Measurements from ENCODE around the gene NUDT9. TPM values are rescaled to one million over a fixed set of nuclear protein-coding genes. Genes with fewer than 3 reads are reported as not detected.

NUDT9 gene
- total RNA-seq, 1 experiment from 2014 or later: 14.0 TPM

DNA sequence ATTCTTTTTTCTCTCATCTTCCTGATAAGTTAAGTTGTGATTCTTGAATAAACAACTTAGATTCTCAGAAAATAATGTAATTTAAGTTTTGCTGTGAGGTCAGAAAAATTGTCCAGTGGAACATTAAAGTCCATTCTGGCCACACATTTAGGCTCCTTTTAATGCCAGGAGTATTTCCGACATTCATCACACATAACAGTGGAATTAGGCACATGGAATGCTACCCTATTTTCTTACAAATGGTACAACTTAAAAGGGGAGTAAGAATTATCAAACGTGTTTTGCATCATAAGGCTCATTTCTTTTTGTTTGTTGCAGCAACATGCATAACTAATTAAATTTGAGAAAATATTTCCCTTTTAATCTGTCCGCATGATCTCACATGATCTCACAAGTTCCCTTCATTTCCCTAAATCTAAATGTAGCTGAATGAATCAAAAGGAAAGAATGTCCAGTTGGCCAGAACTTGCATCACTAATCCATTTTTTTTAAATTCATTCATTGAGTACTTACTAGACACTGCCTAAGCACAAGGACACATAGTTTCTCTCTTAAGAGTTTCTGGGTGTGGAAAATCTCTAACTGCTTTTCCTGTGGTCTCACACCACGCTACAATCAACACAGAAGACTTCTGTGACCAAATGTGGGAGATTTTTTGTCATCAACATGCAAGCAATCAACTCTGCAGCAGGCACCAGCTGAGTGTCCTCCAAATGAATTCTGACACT lies 84.8 kb downstream of the NUDT9 start:
- peak; percentile 45 for DNase-seq (ENCODE audit: low read depth)

Small RNA genes within 50 kb of the gene (small RNA-seq; reads per million reads assigned to genes)
- not detected for gene RN7SL681P

Other genes with a start within 250 kb of the NUDT9 start
- 7.8 and 13.1 TPM in 2 replicates for gene KLHL8, start 202.0 kb upstream of the NUDT9 start, total RNA-seq (2014; rRNA removed; shearing (Covaris generic))
- gene HSD17B13, start 99.7 kb upstream of the NUDT9 start, total RNA-seq (2014; rRNA removed; shearing (Covaris generic)): not detected in 2 replicates
- gene HSD17B11, start 31.4 kb upstream of the NUDT9 start, total RNA-seq (2014; rRNA removed; shearing (Covaris generic)): 10.9 and 13.6 TPM in 2 replicates
- gene SPARCL1, start 106.8 kb downstream of the NUDT9 start, total RNA-seq (2014; rRNA removed; shearing (Covaris generic)): not detected in 2 replicates
- gene DSPP, start 186.0 kb downstream of the NUDT9 start, total RNA-seq (2014; rRNA removed; shearing (Covaris generic)): not detected in 2 replicates
- not detected in 2 replicates for gene DMP1, start 227.7 kb downstream of the NUDT9 start, total RNA-seq (2014; rRNA removed; shearing (Covaris generic))